ENCODE data around the gene ZNF654.
"Not testable (repeated sequence)": the region's sequence is repeated elsewhere in the genome, so short reads cannot be mapped to it uniquely, and the experiment has no call there.

The ZNF654 gene

GRCh38 chr3:88142094-88142624 lies 83.1 kb downstream of the ZNF654 start:
- DNase-seq: peak; percentile 42

- no peak for DNase-seq
Observed at GRCh38 chr3:88147261-88147660, 88.2 kb downstream of the ZNF654 start.

GRCh38 chr3:88148651-88149050 lies 89.6 kb downstream of the ZNF654 start:
- no peak for DNase-seq

- no peak for DNase-seq
Observed at GRCh38 chr3:88149101-88149508, 90.0 kb downstream of the ZNF654 start.

DNA sequence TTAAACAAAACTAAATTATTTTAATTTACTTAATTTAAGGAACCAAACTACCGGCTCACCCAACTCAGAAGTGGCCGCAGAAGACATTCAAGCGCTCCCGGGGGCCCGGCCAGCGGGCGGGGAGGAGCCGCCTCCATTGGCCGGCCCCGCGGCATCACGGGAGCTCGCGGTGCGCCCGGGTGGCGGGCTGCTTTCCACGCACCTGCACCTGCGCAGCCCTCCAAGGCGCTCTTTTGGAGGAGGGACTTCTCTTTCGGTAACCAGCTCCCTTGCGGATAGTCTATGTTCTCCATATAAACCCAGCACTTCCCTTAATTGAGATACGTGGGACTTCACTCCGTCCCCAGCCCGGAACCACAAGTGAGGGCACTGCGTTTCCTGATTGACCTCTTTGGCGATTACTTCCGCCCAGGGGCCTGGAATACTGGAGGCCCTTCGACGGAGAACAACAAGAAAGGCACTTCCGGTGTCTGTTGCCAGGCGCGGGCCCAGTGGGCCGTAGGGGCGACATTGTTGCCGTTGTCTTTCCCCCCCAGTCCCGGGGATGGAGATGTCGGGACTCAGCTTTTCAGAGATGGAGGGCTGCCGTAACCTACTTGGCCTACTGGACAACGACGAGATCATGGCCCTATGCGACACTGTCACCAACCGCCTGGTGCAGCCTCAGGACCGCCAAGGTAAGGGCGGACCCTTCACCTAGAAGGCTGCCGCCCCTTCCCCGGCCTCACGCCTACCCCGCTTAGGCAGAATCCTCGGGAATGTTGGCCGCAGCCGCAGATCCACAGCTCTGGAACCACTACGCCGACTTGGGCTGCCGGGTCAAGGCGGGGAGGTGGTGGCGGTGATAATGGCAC lies 90.7 kb downstream of the ZNF654 start, which contains the start of gene C3orf38:
TSS of gene C3orf38 (plus strand) at position 451 of the 854 bp plus-strand sequence. CDS start at position 545, 94 bp downstream.
- peak; percentile 94 for DNase-seq

DNA sequence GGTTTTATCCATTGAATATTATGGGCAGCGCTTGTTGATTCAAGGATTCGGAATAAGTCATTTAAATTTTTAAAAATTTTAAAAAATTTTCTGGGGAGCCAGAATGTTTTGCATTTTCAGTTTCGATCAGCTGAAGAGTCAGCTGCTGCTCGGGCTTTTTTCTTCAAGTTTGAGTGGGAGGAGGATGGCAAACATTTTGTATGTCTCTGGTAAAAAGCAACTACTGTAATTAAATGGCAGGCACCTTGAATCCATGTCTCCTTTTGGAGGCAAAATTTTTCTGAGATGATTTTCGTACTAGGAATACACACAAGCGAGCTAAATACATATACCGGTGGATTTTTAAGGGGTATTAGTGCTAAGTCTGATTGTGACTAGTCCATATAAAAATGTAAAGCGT lies 91.3 kb downstream of the ZNF654 start:
- no peak for DNase-seq

GRCh38 chr3:88150806-88151205 lies 91.8 kb downstream of the ZNF654 start:
- no peak for DNase-seq

DNA sequence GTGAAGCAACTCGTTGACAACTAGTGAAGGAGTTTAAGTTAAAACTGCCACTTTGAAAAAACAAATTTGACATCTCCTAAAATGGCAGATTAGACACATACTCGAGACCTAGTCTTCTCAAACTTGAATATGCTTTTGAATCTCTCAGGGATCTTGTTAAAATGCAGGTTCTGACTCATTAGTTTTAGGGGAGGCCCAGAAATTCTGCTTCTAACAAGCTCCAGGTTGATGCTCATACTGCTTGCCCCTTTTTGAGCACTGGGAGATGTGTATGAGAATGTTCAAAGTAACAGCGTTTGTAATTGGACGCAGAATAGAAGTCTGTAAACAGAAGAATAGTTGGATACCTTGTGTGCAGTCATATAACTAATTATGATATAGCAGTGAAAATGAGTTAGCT lies 92.3 kb downstream of the ZNF654 start:
- no peak for DNase-seq

DNA sequence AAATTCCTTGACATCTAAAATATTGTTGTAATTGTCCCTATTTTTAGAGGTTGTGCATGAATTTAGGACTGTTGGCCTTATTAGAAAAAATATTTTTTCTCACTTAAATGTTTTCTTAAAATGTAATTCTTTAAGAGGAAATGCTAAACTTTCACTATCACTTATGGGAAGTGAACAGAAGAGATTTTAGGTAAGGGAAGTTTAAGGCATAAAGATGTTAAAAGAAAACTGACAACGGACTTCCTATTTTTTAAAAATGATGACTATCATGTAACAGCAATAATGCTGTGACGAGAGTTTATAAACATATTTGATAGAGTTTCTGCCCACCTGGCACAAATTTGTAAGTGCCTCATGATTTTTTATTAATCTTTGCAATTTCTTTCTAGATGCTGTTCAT lies 93.8 kb downstream of the ZNF654 start:
- no peak for DNase-seq

GRCh38 chr3:88166419-88166971 lies 107.4 kb downstream of the ZNF654 start:
- no peak for DNase-seq

- DNase-seq: no peak
Observed at GRCh38 chr3:88167173-88167572, 108.1 kb downstream of the ZNF654 start.

DNA sequence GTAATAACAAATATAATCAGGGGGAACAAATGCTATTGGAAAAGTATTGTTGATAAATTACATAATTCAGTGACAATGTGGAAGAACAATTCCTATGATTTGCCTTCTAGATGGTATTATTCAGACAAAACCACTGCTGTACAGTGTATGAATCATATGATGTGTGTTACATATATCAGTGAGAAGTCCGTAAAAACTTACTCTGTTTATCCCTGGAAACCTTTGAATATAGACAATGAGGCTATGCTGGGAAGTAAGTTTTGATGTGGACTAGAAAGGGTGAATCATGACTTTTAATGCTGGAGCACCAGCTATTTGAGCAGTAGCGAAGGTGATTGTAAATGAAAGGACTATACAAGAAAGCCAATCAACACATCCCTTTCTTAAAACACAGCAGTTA lies 108.6 kb downstream of the ZNF654 start:
- DNase-seq: no peak

DNA sequence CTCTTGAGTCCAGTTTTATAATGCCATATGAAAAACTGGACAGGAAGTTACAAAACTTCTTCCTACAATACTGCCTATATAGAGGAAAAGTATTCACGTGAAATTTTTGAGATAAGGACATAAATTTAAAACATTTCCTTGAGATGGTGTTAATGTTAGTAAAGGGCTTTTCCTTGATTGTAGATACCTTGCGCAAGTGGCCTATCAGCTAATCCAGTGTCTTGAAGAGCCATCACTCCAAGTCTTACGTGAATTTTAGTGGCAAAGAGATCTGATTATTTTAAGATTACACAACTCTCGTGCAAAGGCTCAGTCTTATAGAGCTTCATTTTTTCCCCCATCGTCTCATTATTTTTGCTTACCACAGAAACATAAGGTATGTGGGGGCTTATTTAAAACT lies 109.1 kb downstream of the ZNF654 start:
- DNase-seq: no peak

GRCh38 chr3:88180398-88180999 lies 121.4 kb downstream of the ZNF654 start:
- peak; percentile 60 for DNase-seq

DNA sequence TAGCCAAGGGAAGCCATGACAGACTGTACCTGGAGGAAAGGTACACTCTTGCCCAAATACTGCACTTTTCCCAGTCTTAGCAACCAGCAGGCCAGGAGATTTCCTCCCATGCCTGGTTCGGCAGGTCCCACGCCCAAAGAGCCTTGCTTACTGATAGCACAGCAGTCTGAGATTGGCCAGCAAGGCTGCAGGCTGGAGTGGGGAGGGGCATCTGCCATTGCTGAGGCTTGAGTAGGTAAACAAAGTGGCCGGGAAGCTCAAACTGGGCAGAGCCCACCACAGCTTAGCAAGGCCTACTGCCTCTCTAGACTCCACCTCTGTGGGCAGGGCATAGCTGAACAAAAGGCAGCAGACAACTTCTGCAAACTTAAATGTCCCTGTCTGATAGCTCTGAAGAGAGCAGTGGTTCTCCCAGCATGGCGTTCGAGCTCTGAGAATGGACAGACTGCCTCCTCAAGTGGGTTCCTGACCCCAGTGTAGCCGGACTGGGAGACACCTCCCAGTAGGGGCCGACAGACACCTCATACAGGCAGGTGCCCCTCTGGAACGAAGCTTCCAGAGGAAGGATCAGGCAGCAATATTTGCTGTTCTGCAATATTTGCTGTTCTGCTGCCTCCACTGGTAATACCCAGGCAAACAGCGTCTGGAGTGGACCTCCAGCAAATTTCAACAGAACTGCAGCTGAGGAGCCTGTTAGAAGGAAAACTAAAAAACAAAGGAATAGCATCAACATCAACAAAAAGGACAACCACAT lies 123.3 kb downstream of the ZNF654 start:
- DNase-seq: not testable (repeated sequence)

GRCh38 chr3:88188436-88188835 lies 129.4 kb downstream of the ZNF654 start:
- peak; percentile 54 for DNase-seq

GRCh38 chr3:88189361-88189810 lies 130.3 kb downstream of the ZNF654 start:
- no peak for DNase-seq

GRCh38 chr3:88191872-88192409 lies 132.9 kb downstream of the ZNF654 start:
- DNase-seq: no peak

DNA sequence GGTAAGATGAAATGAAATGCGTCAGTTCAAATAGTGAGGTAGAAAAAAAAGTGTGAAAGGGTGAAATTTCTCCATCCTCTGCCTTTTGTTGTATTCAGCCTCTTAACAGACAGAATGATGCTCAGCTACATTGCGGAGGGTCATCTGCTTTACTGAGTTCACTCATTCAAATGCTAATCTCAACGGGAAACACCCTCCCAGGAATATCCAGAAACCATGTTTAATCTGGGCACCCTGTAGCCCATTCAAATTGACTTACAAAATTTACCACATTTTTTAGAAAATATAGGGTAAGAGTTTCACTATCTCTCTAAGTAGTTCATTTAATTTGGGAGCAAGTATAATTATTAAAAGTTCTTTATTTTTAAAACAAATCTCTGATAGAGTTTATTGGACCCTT lies 133.6 kb downstream of the ZNF654 start:
- no peak for DNase-seq
